Tibial nerve (tissue), 4 donors: ENCODE data around the gene SENP6. TPM values are rescaled to one million over a fixed set of nuclear protein-coding genes. Genes with fewer than 3 reads are reported as not detected.

Source experiments
- DNase-seq, 2 donors: peaks; one replicate each; pipeline ENCODE4 v3.0.0-alpha.2; 2019; ENCODE audit warnings: low spot score in 2 of 2
- H3K27ac ChIP-seq, 4 donors: fragments of 200-600 bp; sonication (generic) in 3 of 4; one replicate each; pipeline ENCODE4 v1.5.1; 2017 to 2019; ENCODE audit warnings: mild to moderate bottlenecking in 1 of 4
- H3K27me3 ChIP-seq, 2 donors: fragments of 200-600 bp; sonication (generic) in 1 of 2; one replicate each; pipeline versions ENCODE4 v1.5.1 to v1.6.0; 2017 to 2019
- H3K36me3 ChIP-seq, 3 donors: fragments of 200-600 bp; sonication (generic); one replicate each; pipeline ENCODE4 v1.5.1; 2018 to 2019
- H3K4me1 ChIP-seq, 4 donors: fragments of 200-600 bp; sonication (generic) in 3 of 4; one replicate each; pipeline ENCODE4 v1.5.1; 2017 to 2019
- H3K4me3 ChIP-seq, 4 donors: fragments of 200-600 bp; sonication (generic) in 3 of 4; one replicate each; pipeline ENCODE4 v1.5.1; 2017 to 2019; ENCODE audit warnings: mild to moderate bottlenecking in 1 of 4, moderate library complexity in 1 of 4
- H3K9me3 ChIP-seq, 4 donors: fragments of 200-600 bp; sonication (generic) in 3 of 4; one replicate each; pipeline ENCODE4 v1.5.1; 2017 to 2019
- EP300 ChIP-seq, 2 donors: sonication (generic); formaldehyde crosslinking; IDR thresholded peaks; one replicate each; pipeline ENCODE4 v1.6.1; 2017; ENCODE audit warnings: antibody characterized with exemption in 2 of 2, mild to moderate bottlenecking in 1 of 2
- POLR2A ChIP-seq, 2 donors: fragments of 450-650 bp; IDR thresholded peaks; one replicate each; pipeline ENCODE4 v1.6.1; 2017; ENCODE audit warnings: antibody characterized with exemption in 2 of 2, mild to moderate bottlenecking in 2 of 2, moderate library complexity in 2 of 2
- WGBS, 2 donors: methylation state at CpG; one replicate each; pipeline ENCODE4 v1.1.5; 2018; 5-methylcytosine and 5-hydroxymethylcytosine counted together
- total RNA-seq, 4 donors: library from RNA; depleted of rRNA; stranded (reverse); fragments of >200 nt; gene quantifications; one replicate each; pipeline ENCODE4 v1.1.0, GENCODE V29; 2016
- TF ChIP-seq, protein P1 (sequence below), 5 experiments: fragments of 200-600 bp in 3 of 5; fragments of 450-650 bp in 2 of 5; sonication (generic) in 3 of 5; IDR thresholded peaks; one replicate each; pipeline ENCODE4 v1.5.1; 2016 to 2019; ENCODE audit warnings: antibody characterized with exemption in 5 of 5, mild to moderate bottlenecking in 3 of 5, moderate library complexity in 2 of 5

SENP6 gene
- total RNA-seq, 4 donors from 2014 or later, result 107 to 171 (median 142) TPM

DNA sequence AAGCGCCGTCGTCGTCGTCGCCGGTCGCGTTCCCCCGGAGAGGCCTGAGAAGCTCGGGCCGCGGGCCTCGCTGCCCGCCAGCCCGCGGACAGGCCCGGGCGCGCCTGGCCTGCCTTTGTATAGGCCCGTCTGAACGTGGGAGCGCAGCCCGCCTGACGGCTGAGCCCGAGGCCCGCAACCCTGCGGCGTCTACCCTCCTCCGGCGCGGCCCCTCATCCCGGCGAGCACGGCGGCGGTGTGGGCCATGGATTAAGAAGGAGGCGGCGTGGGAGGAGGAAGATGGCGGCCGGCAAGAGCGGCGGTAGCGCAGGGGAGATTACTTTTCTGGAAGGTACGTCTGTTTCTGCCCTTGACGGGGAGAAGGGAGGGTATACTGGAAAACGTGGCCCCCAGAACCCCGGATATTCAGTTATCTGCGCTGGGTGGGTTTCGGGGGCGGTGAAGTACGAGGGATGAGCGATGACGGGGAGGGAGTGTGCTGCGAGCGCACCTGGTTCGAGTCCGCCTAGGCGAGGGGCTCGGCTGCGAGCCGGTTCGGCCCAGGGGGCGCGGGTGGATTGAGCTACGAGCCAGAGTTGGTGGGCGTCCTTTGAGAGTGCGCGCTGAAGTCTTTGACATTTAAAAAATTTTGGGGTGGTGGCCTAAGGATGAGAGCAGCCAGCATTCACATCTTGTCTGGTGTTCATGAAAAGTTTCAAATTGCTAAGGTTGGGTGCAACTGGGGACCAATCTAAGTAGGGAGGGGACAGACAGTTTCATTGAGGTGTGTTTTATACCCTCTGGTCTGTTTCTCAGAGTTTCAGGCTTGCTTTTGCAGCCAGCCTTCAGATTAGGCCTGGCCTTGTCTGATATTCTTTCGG is 796 bp downstream of the SENP6 start:
- WGBS, 2 donors, result 0% methylated on average over 32 to 60 of the region's 70 CpGs
- peak overlapping the region; percentile 71 to 85 (median 81) for H3K4me3 ChIP-seq
- peak in 1 of 2 donors; percentile 28 for DNase-seq
- H3K36me3 ChIP-seq, result no peaks in the 10 kb centered on the region
- H3K9me3 ChIP-seq, result no peaks in the 10 kb centered on the region
- TF ChIP-seq POLR2A (IDR thresholded peaks at IDR 0.05) (no peak), EP300 (IDR thresholded peaks at IDR 0.05) (no peak)
- TF ChIP-seq, protein P1, sequence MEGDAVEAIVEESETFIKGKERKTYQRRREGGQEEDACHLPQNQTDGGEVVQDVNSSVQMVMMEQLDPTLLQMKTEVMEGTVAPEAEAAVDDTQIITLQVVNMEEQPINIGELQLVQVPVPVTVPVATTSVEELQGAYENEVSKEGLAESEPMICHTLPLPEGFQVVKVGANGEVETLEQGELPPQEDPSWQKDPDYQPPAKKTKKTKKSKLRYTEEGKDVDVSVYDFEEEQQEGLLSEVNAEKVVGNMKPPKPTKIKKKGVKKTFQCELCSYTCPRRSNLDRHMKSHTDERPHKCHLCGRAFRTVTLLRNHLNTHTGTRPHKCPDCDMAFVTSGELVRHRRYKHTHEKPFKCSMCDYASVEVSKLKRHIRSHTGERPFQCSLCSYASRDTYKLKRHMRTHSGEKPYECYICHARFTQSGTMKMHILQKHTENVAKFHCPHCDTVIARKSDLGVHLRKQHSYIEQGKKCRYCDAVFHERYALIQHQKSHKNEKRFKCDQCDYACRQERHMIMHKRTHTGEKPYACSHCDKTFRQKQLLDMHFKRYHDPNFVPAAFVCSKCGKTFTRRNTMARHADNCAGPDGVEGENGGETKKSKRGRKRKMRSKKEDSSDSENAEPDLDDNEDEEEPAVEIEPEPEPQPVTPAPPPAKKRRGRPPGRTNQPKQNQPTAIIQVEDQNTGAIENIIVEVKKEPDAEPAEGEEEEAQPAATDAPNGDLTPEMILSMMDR (IDR thresholded peaks at IDR 0.05), result no peak
- H3K27me3 ChIP-seq, result no peaks in the 10 kb centered on the region
- peak overlapping the region; percentile 97 to 100 (median 98) for H3K27ac ChIP-seq
- H3K4me1 ChIP-seq, result peaks cover 0 to 64% (median 20%) of the 10 kb centered on the region in 4 donors

DNA sequence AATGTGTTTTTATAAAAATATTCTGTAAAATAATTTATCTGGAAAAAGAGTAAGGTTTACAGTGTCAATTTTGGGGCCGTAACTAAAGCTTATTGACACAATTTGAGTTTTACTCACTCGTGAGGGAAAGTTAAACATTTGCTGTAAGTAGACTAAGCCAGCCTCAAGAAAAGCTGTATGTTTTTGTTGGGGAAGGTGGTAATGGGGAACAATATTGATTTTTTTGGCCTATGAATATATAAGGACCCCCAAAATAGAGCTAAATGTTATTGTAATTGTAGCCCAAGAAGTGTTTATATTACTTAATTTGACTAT is 1.4 kb downstream of the SENP6 start:
- Histone ChIP-seq H3K27ac (peak overlapping the region; percentile 97 to 100 (median 98)), H3K36me3 (no peaks in the 10 kb centered on the region), H3K27me3 (no peaks in the 10 kb centered on the region), H3K9me3 (no peaks in the 10 kb centered on the region), H3K4me3 (peak overlapping the region; percentile 71 to 85 (median 81)), H3K4me1 (peaks cover 0 to 64% (median 20%) of the 10 kb centered on the region in 4 donors)
- WGBS, 2 donors, result 1% methylated on average over 2 of the region's 2 CpGs
- no peak for TF ChIP-seq EP300 (IDR thresholded peaks at IDR 0.05)
- no peak for TF ChIP-seq POLR2A (IDR thresholded peaks at IDR 0.05)
- TF ChIP-seq, protein P1 (IDR thresholded peaks at IDR 0.05), result no peak
- DNase-seq, result no peak

DNA sequence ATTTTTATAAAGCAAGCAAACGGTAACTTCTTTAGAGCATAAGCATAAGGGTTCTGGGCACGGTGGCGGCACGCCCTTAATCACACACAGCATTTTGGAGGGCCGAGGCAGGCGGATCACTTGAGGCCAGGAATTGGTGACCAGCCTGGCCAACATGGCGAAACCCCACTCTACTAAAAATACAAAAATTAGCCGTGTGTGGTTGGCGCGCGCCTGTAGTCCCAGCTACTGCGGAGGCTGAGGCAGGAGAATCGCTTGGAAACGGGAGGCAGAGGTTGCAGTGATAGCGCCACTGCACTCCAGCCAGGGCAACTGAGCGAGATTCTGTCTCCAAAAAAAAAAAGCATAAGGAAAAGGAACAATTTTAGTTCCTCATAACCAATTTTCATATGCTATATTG is 2.6 kb downstream of the SENP6 start:
- Histone ChIP-seq H3K27me3 (no peaks in the 10 kb centered on the region), H3K36me3 (no peaks in the 10 kb centered on the region), H3K27ac (peak overlapping the region in 2 of 4 donors; percentile 97 to 100), H3K4me3 (peak overlapping the region in 2 of 4 donors; percentile 71 to 79), H3K4me1 (peaks cover 0 to 67% (median 23%) of the 10 kb centered on the region in 4 donors), H3K9me3 (no peaks in the 10 kb centered on the region)
- 95% methylated on average over 16 of the region's 16 CpGs for WGBS, 2 donors
- DNase-seq, result no peak
- TF ChIP-seq POLR2A (IDR thresholded peaks at IDR 0.05), result no peak
- TF ChIP-seq EP300 (IDR thresholded peaks at IDR 0.05), result no peak
- TF ChIP-seq, protein P1 (IDR thresholded peaks at IDR 0.05), result no peak

DNA sequence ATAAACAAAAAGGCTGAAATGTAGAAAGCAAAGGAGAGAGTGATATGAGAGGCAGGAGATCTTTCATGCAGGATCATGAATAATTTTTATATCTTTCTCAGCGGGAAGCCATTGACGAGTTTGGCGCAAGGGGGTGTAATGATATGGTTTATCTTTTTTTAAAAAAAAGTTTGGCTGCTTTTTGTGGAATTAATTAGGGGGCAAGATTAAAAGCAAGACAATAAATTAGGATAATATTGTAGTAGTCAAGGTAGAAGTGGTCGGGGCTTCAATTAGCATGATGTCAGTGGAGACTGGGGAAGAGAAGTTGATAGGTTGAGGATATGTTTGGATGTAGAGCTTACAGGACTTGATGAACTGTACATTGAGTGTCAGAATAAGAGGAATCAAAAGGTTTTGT is 4.0 kb downstream of the SENP6 start:
- 94 to 97% methylated on average over 4 of the region's 4 CpGs for WGBS, 2 donors
- TF ChIP-seq POLR2A (IDR thresholded peaks at IDR 0.05) (no peak), EP300 (IDR thresholded peaks at IDR 0.05) (no peak)
- TF ChIP-seq, protein P1 (IDR thresholded peaks at IDR 0.05), result no peak
- no peaks in the 10 kb centered on the region for H3K9me3 ChIP-seq
- H3K36me3 ChIP-seq, result no peaks in the 10 kb centered on the region
- no peaks in the 10 kb centered on the region for H3K27me3 ChIP-seq
- no peak overlapping the region for H3K27ac ChIP-seq
- H3K4me3 ChIP-seq, result no peak overlapping the region
- peaks cover 0 to 67% (median 28%) of the 10 kb centered on the region in 4 donors for H3K4me1 ChIP-seq
- no peak for DNase-seq

DNA sequence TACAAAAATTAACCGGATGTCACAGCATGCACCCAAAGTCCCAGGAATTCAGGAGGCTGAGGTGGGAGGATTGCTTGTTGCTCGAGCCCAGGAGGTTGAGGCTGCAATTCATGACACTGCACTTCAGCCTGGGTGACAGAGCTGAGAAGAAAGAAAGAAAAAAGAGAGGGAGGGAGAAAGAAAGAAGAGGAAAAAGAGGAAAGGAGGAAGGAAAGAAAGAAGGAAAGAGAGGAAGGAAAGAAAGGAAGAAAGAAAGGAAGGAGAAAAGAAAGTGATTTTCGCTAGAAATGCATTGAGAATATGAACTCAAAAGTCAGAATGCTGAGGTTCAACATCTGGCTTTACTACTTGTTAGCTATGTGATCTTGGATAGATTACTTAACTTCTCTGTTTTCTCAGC is 6.6 kb downstream of the SENP6 start:
- 78% methylated on average over 3 of the region's 3 CpGs for WGBS, 2 donors
- no peaks in the 10 kb centered on the region for H3K36me3 ChIP-seq
- DNase-seq, result no peak
- no peaks in the 10 kb centered on the region for H3K9me3 ChIP-seq
- TF ChIP-seq POLR2A (IDR thresholded peaks at IDR 0.05) (no peak), EP300 (IDR thresholded peaks at IDR 0.05) (no peak)
- TF ChIP-seq, protein P1 (IDR thresholded peaks at IDR 0.05), result no peak
- peak overlapping the region in 1 of 4 donors; percentile 47 for H3K27ac ChIP-seq
- peaks cover 0 to 88% (median 47%) of the 10 kb centered on the region in 4 donors for H3K4me1 ChIP-seq
- H3K27me3 ChIP-seq, result no peaks in the 10 kb centered on the region
- no peak overlapping the region for H3K4me3 ChIP-seq
